GM21526 (cell line): ENCODE measurements around the gene RBMS1.
"Not testable (repeated sequence)": the region's sequence is repeated elsewhere in the genome, so short reads cannot be mapped to it uniquely, and the experiment has no call there.

Experiments used
- ATAC-seq: cut with Tn5 transposase; IDR thresholded peaks from one replicate; pipeline ENCODE4 v1.9.1; 2021; ENCODE audit warnings: moderate library complexity; ENCODE audit not compliant: unreplicated experiment, low FRiP score

RBMS1 gene

DNA sequence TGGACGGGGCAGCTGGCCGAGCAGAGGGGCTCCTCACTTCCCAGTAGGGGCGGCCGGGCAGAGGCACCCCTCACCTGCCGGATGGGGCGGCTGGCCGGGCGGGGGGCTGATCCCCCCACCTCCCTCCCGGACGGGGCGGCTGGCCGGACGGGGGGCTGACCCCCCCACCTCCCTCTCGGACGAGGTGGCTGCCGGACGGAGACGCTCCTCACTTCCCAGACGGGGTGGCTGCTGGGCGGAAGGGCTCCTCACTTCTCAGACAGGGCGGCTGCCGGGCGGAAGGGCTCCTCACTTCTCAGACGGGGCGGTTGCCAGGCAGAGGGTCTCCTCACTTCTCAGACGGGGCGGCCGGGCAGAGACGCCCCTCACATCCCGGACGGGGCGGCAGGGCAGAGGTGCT lies 54.6 kb downstream of the RBMS1 start:
- ATAC-seq, result not testable (repeated sequence)

GRCh38 chr2:160437273-160437672 lies 56.3 kb downstream of the RBMS1 start:
- no peak for ATAC-seq

GRCh38 chr2:160434254-160434948 lies 59.2 kb downstream of the RBMS1 start:
- no peak for ATAC-seq

- no peak for ATAC-seq
Measured at GRCh38 chr2:160433466-160434140, 60.0 kb downstream of the RBMS1 start.

- ATAC-seq, result no peak
Measured at GRCh38 chr2:160432633-160433032, 61.0 kb downstream of the RBMS1 start.

GRCh38 chr2:160431441-160431840 lies 62.2 kb downstream of the RBMS1 start:
- no peak for ATAC-seq

DNA sequence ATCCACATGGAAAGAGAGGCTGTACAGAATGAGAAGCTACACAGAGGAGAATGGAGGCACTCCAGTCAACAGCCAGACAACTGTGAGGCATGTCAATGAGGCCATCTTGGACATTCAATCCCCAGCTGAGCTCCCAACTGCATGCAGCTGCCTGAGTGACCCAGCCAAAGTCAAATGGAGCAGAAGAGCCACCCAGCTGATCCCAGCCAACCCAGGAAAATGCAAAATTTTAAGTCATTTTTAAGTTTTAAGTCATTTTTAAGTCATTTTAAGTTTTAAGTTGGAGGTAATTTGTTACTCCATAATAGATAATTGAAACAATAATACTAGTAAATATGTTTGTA lies 63.6 kb downstream of the RBMS1 start:
- no peak for ATAC-seq

- ATAC-seq, result no peak
Measured at GRCh38 chr2:160429248-160430000, 64.2 kb downstream of the RBMS1 start.

- no peak for ATAC-seq
Measured at GRCh38 chr2:160428405-160428763, 65.2 kb downstream of the RBMS1 start.

- peak; percentile 68 for ATAC-seq
Measured at GRCh38 chr2:160427629-160428404, 65.8 kb downstream of the RBMS1 start.

DNA sequence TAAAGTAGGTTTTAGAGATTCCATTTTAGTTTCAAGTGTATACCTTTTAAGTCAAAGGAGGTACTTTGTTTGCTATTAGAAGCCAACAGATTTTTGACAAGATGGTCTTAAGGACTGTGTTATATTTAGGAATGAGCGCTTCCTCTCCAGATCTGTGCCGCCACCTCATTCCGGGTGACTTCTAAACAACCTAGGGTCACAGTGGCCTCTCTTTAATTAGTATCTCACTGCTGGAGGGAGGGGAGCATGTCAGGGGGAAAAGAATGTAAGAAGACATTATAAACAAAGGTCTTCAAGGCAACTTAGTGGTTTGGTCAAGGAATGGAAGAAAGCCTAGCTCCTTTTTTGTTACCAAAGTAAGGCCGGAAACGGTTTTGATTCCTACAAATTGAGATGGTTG lies 67.0 kb downstream of the RBMS1 start:
- no peak for ATAC-seq

GRCh38 chr2:160425434-160426151 lies 68.0 kb downstream of the RBMS1 start:
- no peak for ATAC-seq

DNA sequence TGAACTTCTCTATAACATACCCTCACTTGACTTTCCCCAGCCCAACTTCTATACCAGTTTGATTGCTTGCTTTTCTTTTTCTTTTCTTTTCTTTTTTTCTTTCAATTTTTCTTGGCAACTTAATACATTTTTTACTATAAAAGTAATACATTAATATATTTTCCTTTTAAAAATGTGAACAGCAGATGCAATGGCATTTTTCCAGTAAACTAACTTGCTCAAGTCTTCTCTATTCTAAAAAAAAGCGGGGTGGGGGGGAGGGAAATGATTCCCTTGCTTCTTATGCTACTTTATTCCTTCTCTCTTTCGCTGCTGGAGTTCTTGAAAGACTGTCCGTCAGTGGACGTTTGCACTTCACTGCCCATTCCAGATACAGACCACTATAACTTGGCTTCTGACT lies 70.5 kb downstream of the RBMS1 start:
- no peak for ATAC-seq

DNA sequence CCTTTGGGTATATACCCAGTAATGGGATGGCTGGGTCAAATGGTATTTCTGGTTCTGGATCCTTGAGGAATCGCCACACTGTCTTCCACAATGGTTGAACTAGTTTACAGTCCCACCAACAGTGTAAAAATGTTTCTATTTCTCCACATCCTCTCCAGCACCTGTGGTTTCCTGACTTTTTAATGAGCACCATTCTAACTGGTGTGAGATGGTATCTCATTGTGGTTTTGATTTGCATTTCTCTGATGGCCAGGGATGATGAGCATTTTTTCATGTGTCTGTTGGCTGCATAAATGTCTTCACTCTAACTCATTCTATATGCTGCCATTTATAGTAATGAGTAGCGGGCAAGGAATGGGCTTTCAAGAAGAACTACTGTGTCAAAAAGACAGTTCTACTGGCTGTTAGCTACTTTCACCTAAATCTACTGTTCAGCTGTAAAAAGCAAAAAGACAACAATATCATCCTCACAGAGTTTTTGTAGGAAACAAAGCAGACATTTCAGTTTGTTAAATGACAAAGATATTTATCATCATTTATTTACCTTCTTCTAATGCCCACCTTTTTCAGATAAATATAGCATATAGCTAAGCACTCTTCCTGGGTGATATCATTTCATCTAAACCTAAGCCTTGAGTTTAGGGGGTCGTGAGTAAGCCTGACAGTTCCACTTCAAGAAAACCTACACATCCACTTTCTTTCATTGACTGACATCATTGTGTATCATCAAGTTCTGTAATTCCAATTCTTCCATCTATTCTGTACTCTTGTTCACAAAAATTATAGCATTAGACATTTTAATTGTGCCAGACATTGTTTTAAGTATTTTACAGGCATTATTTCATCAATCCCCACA lies 71.7 kb downstream of the RBMS1 start:
- ATAC-seq, result not testable (repeated sequence)

DNA sequence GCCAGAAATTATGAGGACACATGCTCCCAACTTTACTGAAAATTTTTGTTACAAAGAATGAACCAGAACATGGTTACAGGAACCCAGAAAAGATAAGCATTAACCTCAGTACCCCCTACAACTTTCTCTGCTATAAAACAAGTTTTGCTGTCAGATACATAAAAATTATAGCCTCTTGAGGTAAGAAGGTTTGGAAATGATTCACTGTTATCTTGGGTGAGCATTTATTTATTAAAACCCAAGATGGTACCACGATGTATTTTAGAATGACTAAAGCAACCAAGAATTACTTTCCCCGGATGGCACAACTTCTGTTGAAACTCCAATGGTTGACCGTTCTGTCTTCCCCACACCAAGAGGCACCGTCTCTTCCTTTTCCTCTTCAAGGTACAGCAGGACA lies 72.9 kb downstream of the RBMS1 start:
- no peak for ATAC-seq

DNA sequence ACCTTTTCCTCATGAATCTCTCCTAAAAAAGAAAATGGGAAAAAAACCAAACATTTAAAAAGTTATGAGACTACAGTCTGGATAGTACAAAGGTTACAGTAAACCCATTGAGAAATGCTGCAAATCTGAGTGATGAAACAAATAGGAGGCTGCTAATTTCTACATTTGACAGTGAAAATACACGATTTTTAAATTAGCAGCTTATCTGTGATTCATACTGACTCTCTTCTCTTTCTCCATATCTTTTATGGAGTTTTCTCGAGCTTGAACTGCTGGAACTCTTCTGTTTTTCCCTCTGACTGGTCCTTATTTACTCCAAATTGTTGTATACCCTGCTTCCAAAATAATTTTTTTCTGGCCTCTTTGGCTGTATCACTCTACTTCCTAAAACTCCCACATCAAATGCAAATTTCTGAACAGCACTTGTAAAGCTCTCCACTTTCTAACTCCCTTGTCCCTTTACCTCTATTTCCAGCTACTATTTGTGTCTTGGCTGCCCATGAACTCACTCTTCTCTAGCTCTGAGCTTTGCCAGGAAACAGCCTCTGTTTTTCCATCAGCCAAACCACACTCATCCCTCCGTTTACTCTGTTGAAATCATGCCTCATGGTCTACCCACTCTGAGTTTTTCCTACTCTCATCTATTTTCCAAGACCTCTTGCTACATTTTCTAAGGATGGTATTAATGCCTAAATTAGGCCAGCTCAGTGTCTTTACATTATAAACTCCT lies 73.7 kb downstream of the RBMS1 start:
- ATAC-seq, result no peak

DNA sequence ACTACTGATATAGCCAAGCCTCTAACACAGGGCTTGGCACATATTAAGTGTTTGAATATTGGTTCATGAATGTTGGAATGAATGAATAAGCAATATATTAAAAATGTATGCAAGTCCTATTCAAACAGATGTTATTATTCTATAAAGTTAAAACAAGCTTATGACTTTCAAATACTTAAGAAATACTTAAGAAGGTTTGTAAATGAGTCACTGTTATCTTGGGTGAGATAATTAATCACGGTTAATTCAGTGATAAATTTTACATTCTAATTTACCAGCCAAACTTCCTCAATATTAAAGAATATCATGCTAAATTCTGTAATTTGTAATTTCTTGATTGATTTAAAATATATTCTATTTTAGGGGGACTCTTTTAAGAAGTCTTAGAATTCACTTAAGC lies 74.8 kb downstream of the RBMS1 start:
- no peak for ATAC-seq

DNA sequence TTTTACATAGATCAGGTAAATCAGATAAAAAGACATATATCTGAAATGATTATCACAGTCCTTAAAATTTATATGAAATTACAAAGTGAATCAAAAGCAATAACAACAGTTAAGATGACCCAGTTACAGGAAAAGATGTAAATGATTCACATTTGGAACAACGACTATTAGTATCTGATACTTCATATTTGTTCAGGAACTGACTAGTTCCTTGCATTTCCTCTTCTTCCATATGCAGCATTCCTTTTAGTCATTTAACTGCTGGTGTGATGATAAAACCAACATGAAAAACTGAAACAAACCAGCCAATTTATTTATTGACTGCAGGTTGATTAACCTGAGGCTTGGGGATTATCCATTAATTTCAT lies 75.2 kb downstream of the RBMS1 start:
- no peak for ATAC-seq
